EH (cell line): ENCODE data around the gene NCOA5.

Experiments used
- DNase-seq: peaks from one replicate; pipeline ENCODE4 v3.0.0-alpha.2; 2015; ENCODE audit warnings: low read depth

The NCOA5 gene

GRCh38 chr20:46013829-46014516 is 75.8 kb downstream of the NCOA5 start:
- peak; percentile 34 for DNase-seq

- DNase-seq, result no peak
Measured at GRCh38 chr20:46013322-46013828, 76.4 kb downstream of the NCOA5 start.

GRCh38 chr20:46012921-46013320 is 76.8 kb downstream of the NCOA5 start:
- DNase-seq, result no peak

- DNase-seq, result peak; percentile 64
Measured at GRCh38 chr20:46011631-46012482, 77.9 kb downstream of the NCOA5 start.
